ENCODE results near the gene VAMP8. TPM values are rescaled to one million over a fixed set of nuclear protein-coding genes. Genes with fewer than 3 reads are reported as not detected.
A peak's percentile ranks its signal among the peaks of the same experiment; 100 is the strongest.
"Not testable (repeated sequence)": the region's sequence is repeated elsewhere in the genome, so short reads cannot be mapped to it uniquely, and the experiment has no call there.

The VAMP8 gene
- polyA plus RNA-seq, 1 donor from 2014 or later = 240 TPM

DNA sequence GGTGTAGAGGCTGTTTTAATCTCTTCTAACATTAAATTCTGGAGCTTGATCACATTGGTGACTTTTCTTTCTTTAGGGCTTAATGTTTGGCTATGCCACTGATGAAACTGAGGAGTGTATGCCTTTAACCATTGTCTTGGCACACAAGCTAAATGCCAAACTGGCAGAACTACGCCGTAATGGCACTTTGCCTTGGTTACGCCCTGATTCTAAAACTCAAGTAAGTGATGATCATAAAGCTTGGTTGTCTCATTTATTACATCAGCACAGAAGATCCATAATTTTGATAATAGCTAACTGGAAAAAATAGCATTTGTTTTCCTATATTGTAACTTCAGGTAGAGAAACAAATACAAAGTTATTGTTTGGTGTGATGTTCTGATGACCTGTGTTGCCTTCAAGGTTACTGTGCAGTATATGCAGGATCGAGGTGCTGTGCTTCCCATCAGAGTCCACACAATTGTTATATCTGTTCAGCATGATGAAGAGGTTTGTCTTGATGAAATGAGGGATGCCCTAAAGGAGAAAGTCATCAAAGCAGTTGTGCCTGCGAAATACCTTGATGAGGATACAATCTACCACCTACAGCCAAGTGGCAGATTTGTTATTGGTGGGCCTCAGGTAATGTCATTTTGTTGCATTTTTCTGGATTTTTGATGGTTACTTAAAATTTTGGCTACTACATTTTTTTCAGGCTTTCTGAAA, 35.5 kb upstream of the VAMP8 start:
- peak overlapping the region in 2 of 3 donors; percentile 57 to 79 for H3K27ac Mint-ChIP-seq
- H3K9me3 Mint-ChIP-seq = no peaks in the 10 kb centered on the region
- H3K4me3 Mint-ChIP-seq = peak overlapping the region in 2 of 4 donors; percentile 39 to 74
- no peaks in the 10 kb centered on the region for H3K27me3 Mint-ChIP-seq
- peaks cover 21 to 35% (median 25%) of the 10 kb centered on the region in 3 donors for H3K4me1 Mint-ChIP-seq
- H3K36me3 Mint-ChIP-seq = peaks cover 3% of the 10 kb centered on the region

DNA sequence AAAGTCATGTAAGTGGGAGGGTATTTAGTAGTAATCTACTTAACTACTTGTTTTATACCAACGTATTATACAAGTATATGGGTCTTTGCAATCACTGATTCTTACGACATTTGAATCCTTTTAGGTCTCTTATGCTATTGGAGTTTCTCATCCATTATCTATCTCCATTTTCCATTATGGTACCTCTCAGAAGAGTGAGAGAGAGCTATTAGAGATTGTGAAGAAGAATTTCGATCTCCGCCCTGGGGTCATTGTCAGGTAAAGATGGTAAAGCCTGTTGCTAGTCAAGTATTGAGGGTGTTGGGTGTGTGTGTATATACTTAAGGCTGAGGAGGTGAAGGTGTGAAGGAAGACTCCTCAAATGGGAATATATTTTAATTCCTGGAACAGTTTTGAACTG, 34.6 kb upstream of the VAMP8 start:
- H3K27me3 Mint-ChIP-seq = no peaks in the 10 kb centered on the region
- H3K4me1 Mint-ChIP-seq = peaks cover 17 to 31% (median 22%) of the 10 kb centered on the region in 3 donors
- no peaks in the 10 kb centered on the region for H3K9me3 Mint-ChIP-seq
- peaks cover 3% of the 10 kb centered on the region for H3K36me3 Mint-ChIP-seq
- peak overlapping the region in 1 of 3 donors; percentile 57 for H3K27ac Mint-ChIP-seq
- H3K4me3 Mint-ChIP-seq = peak overlapping the region in 2 of 4 donors; percentile 28 to 74

GRCh38 chr2:85544254-85544691, 33.1 kb upstream of the VAMP8 start:
- not testable (repeated sequence) for H3K4me3 Mint-ChIP-seq, H3K36me3 Mint-ChIP-seq, H3K9me3 Mint-ChIP-seq, H3K27ac Mint-ChIP-seq, H3K27me3 Mint-ChIP-seq
- peaks cover 17 to 28% (median 19%) of the 10 kb centered on the region in 3 donors for H3K4me1 Mint-ChIP-seq

DNA sequence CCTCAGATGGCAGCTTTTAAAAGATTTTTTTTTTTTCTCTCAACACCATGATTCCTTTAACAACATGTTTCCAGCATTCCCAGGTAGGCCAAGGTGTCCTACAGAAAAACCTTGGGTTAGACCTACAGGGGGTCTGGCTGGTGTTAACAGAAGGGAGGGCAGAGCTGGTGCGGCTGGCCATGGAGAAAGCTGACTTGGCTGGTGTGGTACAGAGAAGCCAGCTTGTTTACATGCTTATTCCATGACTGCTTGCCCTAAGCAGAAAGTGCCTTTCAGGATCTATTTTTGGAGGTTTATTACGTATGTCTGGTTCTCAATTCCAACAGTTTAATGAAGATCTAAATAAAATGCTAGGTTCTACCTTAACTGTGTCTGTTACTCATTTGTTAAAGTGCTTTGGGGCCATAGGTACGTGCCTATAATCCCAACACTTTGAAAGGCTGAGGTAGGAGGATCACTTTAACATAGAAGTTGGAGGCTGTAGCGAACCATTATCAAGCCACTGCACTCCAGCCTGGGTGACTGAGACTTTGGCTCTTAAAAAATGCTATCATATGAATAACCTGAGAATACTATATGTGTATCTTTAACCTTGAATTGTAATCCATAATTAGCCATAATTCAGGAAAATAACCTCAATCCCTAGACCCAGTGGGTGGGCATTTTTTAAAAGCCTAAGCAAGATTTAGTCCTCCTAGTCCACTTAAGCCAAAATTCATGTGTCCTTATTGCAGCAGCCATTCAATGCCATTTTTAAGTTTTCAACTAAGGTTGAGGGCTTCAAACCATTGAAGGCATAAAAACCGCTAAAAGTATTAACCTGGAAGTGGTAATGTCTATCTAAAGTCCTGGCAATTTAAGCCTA, 32.2 kb upstream of the VAMP8 start:
- H3K27me3 Mint-ChIP-seq, H3K36me3 Mint-ChIP-seq, H3K4me3 Mint-ChIP-seq, H3K9me3 Mint-ChIP-seq: not testable (repeated sequence)
- peaks cover 17 to 24% (median 17%) of the 10 kb centered on the region in 3 donors for H3K4me1 Mint-ChIP-seq
- peak overlapping the region in 1 of 3 donors; percentile 31 for H3K27ac Mint-ChIP-seq

- H3K4me3 Mint-ChIP-seq = peak overlapping the region in 1 of 4 donors; percentile 17
- no peak overlapping the region for H3K27ac Mint-ChIP-seq
- no peaks in the 10 kb centered on the region for H3K9me3 Mint-ChIP-seq
- no peaks in the 10 kb centered on the region for H3K27me3 Mint-ChIP-seq
- peaks cover 3% of the 10 kb centered on the region for H3K36me3 Mint-ChIP-seq
- H3K4me1 Mint-ChIP-seq = peaks cover 10 to 18% (median 11%) of the 10 kb centered on the region in 3 donors
Measured at GRCh38 chr2:85545780-85546240, 31.6 kb upstream of the VAMP8 start.

DNA sequence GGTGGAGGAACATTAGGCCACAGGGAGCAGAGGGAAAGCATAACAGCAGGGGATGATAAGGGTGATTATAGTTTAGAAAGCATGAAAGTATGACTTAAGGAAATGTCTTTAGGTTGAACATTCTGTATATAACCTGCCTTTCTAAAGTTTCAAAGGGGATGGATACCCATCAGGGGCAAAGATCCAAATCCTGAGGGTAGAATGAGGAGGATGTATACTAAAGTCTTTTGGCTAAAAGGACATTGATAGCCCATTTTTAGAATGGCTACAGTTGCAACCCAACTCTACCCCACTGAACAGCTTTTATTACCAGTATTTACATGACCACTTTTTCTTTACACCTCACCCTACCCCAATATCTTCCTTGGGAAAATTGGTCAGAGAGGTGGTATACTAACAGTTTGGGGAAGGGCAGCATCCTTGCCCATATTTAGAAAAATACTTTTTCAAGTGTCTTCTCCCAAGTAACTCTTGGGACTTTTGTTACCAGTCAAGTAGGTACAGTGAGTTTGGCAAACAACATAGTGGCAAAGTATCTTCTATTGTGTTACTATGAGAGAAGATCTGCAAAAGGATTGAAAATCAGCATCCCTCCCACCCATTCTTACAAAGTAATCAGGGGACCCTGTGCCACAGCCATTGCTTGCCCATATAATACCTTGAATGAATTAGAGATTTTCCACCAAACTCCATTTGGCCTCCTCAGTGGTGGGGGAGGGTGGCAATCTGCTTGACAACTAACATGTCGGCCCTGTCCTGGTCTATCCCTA, 30.1 kb upstream of the VAMP8 start:
- no peaks in the 10 kb centered on the region for H3K9me3 Mint-ChIP-seq
- H3K36me3 Mint-ChIP-seq = peaks cover 3% of the 10 kb centered on the region
- H3K27me3 Mint-ChIP-seq = no peaks in the 10 kb centered on the region
- H3K27ac Mint-ChIP-seq = peak overlapping the region in 2 of 3 donors; percentile 16 to 65
- H3K4me1 Mint-ChIP-seq = peaks cover 6 to 10% (median 8%) of the 10 kb centered on the region in 3 donors
- H3K4me3 Mint-ChIP-seq = no peak overlapping the region

- H3K4me1 Mint-ChIP-seq = peaks cover under 1 to 8% (median 5%) of the 10 kb centered on the region in 3 donors
- H3K27ac Mint-ChIP-seq = peak overlapping the region in 1 of 3 donors; percentile 16
- no peaks in the 10 kb centered on the region for H3K27me3 Mint-ChIP-seq
- H3K9me3 Mint-ChIP-seq = no peaks in the 10 kb centered on the region
- no peak overlapping the region for H3K4me3 Mint-ChIP-seq
- peaks cover 2% of the 10 kb centered on the region for H3K36me3 Mint-ChIP-seq
Measured at GRCh38 chr2:85547859-85548607, 29.4 kb upstream of the VAMP8 start.

DNA sequence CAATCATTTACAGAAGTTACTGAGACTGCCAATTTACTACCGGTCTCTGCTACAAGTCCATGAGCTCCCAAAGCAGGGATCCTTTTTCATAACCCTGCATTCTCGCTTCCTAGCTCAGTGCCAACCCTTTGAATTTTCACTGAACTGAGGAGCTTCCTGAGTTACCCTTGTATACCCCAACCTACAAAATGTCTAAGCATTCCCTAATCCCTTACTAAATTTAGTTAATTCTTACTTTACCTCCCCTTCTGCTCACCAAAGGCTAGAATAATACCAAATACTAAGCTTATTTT, 28.8 kb upstream of the VAMP8 start:
- Mint-ChIP-seq H3K36me3 (peaks cover 2% of the 10 kb centered on the region), H3K27me3 (no peaks in the 10 kb centered on the region), H3K4me1 (peaks cover 0 to 5% (median 5%) of the 10 kb centered on the region in 3 donors), H3K27ac (no peak overlapping the region), H3K9me3 (no peaks in the 10 kb centered on the region), H3K4me3 (no peak overlapping the region)

DNA sequence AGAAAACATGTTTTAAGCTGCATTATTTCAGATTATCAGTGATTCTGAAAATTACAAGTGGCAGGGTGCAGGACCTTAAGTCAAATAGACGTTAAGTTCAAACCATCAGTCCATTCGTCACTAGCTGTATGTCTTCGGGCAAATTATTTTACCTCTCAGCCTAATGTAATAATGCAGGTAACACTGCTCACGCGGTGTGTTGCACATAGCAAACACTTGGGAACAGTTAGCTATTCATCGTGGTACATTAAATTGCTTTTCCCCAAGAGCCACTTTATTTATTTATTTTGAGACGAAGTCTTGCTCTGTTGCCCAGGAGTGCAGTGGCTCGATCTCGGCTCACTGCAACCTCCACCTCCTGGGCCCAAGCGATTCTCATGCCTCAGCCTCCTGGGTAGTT, 28.3 kb upstream of the VAMP8 start:
- H3K4me1 Mint-ChIP-seq = peaks cover 0 to 5% (median 5%) of the 10 kb centered on the region in 3 donors
- no peaks in the 10 kb centered on the region for H3K27me3 Mint-ChIP-seq
- no peaks in the 10 kb centered on the region for H3K9me3 Mint-ChIP-seq
- H3K4me3 Mint-ChIP-seq = peak overlapping the region in 1 of 4 donors; percentile 47
- peaks cover 2% of the 10 kb centered on the region for H3K36me3 Mint-ChIP-seq
- no peak overlapping the region for H3K27ac Mint-ChIP-seq

- H3K36me3 Mint-ChIP-seq = peaks cover 2% of the 10 kb centered on the region
- no peak overlapping the region for H3K4me3 Mint-ChIP-seq
- H3K4me1 Mint-ChIP-seq = peaks cover 0 to 5% (median 4%) of the 10 kb centered on the region in 3 donors
- no peaks in the 10 kb centered on the region for H3K27me3 Mint-ChIP-seq
- no peaks in the 10 kb centered on the region for H3K9me3 Mint-ChIP-seq
- no peak overlapping the region for H3K27ac Mint-ChIP-seq
Measured at GRCh38 chr2:85549826-85550225, 27.6 kb upstream of the VAMP8 start.

- no peak overlapping the region for H3K27ac Mint-ChIP-seq
- H3K27me3 Mint-ChIP-seq = no peaks in the 10 kb centered on the region
- H3K4me3 Mint-ChIP-seq = no peak overlapping the region
- H3K9me3 Mint-ChIP-seq = no peaks in the 10 kb centered on the region
- peaks cover 0 to 5% (median 4%) of the 10 kb centered on the region in 3 donors for H3K4me1 Mint-ChIP-seq
- H3K36me3 Mint-ChIP-seq = peaks cover 2% of the 10 kb centered on the region
Measured at GRCh38 chr2:85550486-85550885, 26.9 kb upstream of the VAMP8 start.

GRCh38 chr2:85551698-85552678, 25.4 kb upstream of the VAMP8 start:
- peak overlapping the region in 1 of 3 donors; percentile 4 for H3K27ac Mint-ChIP-seq
- no peaks in the 10 kb centered on the region for H3K27me3 Mint-ChIP-seq
- peak overlapping the region in 2 of 4 donors; percentile 6 to 33 for H3K4me3 Mint-ChIP-seq
- H3K9me3 Mint-ChIP-seq = no peaks in the 10 kb centered on the region
- peaks cover 2% of the 10 kb centered on the region for H3K36me3 Mint-ChIP-seq
- H3K4me1 Mint-ChIP-seq = peaks cover 0 to 5% (median 4%) of the 10 kb centered on the region in 3 donors

GRCh38 chr2:85553184-85553583, 24.2 kb upstream of the VAMP8 start:
- H3K4me3 Mint-ChIP-seq = no peak overlapping the region
- no peaks in the 10 kb centered on the region for H3K9me3 Mint-ChIP-seq
- peaks cover 0 to 4% (median 4%) of the 10 kb centered on the region in 3 donors for H3K4me1 Mint-ChIP-seq
- no peak overlapping the region for H3K27ac Mint-ChIP-seq
- H3K27me3 Mint-ChIP-seq = no peaks in the 10 kb centered on the region
- peaks cover 3% of the 10 kb centered on the region for H3K36me3 Mint-ChIP-seq
